Skin of body (tissue), 3 donors: Measurements from ENCODE around the gene CCSER1. TPM values are rescaled to one million over a fixed set of nuclear protein-coding genes. Genes with fewer than 3 reads are reported as not detected.

Experiments used
- DNase-seq: peaks from one replicate; lab custom pipeline; 2025; lab: John Stamatoyannopoulos, UW
- small RNA-seq: library from RNA; depleted of rRNA; stranded (forward); fragments of <200 nt; gene quantifications from one replicate; pipeline ENCODE3, GENCODE V24; 2014; ENCODE audit warnings: low replicate concordance
- total RNA-seq: library from RNA; depleted of rRNA; stranded (reverse); fragments of >200 nt; gene quantifications from one replicate; pipeline ENCODE4 v1.2.3, GENCODE V29; 2014

Gene CCSER1
- total RNA-seq, 1 donor from 2014 or later, result 12.3 TPM

- DNase-seq, result no peak
Measured at GRCh38 chr4:91636083-91636482, 1508.9 kb downstream of the CCSER1 start.

Small RNA genes within 50 kb of the gene (small RNA-seq; reads per million reads assigned to genes)
- gene AC093729.1 (not detected), gene TMSB4XP8 (not detected)

Other genes with a start within 250 kb of the CCSER1 start
- 16.5 TPM for gene MMRN1, start 232.5 kb upstream of the CCSER1 start, total RNA-seq